Kasumi-1 (cell line): ENCODE measurements around the gene BCL7C.
"Not testable (repeated sequence)": the region's sequence is repeated elsewhere in the genome, so short reads cannot be mapped to it uniquely, and the experiment has no call there.

ENCODE experiments used
- DNase-seq, 2 experiments: peaks; one replicate each; lab custom pipeline; 2025; lab: John Stamatoyannopoulos, UW

Gene BCL7C

DNA sequence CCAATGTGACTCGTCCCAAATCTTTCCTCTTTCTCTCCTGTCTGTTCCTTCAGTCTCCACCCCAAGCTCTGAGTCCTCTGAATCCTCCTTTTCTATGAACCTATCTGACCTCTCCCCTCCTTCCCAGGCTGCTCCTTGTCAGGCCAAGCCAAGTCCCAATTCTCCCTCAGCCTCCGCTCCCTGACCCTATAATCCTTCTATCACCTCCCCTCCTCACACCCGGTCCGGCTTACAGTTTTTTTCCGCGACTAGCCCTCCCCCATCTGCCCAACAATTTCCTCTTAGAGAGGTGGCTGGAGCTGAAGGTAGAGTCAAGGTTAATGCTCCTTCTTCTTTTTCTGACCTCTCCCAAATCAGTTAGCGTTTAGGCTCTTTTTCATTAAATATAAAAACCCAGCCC, 33.1 kb downstream of the BCL7C start:
- DNase-seq = not testable (repeated sequence)

DNA sequence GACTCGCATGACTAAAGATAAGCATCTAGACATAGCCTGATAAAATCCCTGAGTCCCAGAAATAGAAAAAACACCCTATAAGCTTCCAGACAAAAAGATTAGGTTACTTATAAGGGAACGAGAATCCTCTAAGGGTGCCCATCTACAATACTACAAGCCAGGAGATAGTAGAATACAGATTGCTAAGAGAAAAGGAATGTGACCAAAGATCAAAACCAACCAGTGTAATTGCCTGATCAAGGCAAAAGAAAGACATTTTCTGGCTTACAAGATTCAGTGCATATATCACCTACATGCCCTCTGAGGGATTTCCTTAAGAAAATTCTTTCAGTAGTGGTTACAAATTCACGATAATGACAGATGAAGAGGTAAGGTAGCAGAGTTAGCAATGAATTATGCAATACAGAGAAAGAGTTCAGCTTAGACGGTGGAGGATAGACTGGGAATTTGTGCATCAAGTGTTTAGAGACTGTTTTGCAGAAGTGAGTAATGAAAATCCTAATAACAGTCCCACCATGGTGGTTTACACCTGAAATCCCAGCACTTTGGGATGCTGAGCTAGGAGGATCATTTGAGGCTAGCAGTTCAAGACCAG, 35.0 kb downstream of the BCL7C start:
- DNase-seq = no peak

DNA sequence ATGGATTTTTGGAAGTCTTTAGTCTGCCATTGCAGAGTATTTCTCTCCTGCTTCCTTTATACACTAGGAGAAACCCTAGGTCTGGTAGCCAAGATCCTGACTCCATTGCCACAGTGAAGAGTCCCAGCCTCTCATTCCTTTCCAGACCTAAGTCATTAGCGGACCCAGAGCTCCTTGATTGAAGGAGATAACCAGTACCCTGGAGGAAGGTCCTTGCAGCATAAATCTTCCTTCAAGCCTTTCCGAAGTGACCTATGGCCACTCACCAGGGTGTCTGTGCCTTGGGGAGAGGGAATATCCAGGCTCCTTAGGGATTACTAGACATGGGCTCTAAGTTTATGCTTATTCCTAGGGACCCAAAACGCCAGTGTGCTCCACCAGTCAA, 35.8 kb downstream of the BCL7C start:
- no peak for DNase-seq

DNA sequence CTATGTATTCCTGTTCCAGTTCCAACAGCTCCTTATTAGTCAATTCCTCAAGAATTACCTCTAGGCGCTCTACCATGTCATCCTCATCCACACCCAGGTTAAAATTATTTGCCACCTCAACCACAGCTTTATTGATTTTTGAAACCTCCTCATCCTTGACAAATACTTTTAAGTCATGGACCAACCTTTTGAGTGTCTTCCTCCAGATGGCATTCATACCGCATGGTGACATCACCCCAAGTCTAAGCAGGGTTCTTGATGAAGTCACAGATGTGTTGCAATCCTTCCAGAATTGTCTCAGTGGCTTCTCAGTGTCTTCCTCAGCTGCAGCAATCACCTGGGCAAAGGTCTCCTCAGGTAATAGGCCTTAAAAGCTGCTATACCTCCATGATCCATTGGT, 40.1 kb downstream of the BCL7C start:
- DNase-seq = no peak

DNA sequence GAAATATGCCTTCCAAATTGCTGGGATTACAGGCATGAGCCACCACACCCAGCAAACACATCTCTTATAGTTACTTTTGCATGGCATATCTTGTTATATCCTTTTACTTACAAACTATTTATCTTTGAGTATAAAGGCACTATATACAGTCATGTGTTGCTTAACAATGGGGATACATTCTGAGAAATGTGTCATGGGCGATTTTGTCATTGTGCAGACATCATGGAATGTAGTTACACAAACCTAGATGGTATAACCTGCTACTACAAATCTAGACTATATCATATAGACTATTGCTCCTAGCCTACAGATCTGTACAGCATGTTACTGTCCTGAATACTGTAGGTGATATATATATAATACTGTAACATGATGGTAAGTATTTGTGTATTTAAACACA, 43.6 kb downstream of the BCL7C start:
- DNase-seq = no peak

DNA sequence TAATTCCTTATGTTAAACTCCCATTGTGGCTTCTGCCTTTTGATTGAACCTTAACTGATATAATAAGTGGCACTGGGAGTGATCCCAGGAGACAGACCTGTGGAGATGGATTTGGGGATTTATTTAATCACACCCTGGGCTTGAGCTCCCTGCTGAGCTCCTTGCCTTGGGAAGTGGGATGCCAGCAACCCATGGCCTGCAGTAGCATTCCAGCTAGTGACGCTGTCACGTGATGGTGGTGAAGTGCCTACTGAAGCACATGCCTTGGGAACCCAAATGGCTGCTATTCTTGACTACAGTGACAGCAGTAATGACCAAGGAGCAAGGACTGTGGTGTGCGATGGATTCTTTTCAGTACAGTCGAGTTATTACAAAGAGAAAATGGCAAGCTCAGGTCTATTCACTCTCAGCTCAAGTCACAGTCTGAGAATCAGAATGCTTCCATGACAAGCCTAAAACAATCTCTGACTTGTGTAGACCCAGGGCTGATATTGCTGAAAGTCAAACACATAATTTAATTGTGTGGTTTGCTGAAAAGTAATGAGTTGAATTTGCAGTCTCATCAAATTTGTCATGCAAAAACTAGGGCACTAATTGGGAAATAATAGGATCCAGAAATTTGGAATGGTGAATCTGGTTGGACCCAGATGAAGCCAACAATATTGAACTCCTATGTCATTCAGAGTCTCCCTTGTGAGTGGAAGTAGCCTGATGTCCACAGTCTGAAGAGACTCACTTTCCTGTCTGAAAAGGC, 47.1 kb downstream of the BCL7C start:
- no peak for DNase-seq

DNA sequence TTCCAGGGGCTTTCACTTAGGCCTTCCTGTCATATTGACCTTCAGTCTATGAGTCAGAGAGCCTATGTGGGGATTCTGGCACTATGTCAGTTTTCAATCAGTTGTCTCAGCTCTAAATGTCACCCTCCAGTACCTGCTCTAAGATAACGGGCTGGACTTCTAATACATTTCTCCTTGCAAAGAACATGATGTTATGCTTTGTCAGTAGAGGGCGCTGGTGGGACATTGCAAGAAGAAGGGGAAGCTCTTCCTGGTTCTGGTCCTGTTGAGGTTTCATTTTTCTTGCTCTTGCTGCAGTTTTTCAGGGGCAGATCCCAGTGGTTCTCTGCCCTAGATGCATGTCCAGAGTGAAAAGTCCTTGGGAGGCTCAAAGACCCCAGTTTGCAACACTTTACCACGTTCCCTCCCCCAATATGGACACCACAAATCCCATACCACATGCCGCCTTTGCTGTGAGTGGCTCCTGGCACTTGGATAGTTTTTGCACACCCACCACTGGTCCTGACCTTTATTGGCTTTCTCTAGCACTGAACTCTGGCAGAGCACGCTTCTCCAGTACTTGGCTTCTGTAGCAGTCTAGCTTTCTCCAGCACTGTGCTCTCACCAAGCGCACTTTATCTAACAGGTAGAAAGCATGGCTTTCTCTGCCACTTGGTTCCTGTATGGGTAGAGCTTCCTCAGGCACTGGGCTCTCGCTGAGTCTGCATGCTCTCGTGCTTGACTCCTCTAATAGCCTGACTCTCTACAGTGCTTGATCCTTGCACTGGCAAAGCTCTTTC, 49.0 kb downstream of the BCL7C start:
- peak; percentile 77 to 78 for DNase-seq

DNA sequence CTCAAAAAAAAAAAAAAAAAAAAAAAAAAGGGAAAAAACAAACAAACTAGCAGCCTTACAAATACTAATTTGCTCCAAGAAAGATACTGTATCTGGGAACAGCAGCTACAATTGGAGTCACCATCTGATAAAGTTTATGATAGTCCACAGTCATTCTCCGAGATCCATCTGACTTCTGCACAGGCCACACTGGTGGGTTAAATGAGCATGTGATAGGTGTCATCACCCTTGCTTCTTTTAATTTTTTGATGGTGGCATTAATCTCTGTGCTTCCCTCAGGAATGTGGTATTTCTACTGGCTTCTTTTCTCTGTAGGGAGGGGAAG, 49.6 kb downstream of the BCL7C start:
- no peak for DNase-seq

DNA sequence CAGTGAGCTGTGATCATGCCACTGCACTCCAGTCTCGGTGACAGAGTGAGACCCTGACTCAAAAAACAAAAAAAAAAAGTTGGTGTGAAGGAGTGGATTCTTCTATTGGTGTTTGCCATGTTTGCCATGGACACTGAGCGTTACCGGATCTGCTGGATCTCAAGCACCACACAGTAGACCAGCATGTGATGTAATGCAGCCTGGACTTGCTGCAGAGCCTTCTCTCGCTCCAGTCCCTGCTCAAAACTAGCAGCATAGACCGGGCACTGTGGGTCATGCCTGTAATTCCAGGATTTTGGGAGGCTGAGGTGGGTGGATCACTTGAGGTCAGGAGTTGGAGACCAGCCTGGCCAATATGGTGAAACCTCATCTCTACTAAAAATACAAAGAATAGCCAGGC, 50.4 kb downstream of the BCL7C start:
- DNase-seq = no peak

DNA sequence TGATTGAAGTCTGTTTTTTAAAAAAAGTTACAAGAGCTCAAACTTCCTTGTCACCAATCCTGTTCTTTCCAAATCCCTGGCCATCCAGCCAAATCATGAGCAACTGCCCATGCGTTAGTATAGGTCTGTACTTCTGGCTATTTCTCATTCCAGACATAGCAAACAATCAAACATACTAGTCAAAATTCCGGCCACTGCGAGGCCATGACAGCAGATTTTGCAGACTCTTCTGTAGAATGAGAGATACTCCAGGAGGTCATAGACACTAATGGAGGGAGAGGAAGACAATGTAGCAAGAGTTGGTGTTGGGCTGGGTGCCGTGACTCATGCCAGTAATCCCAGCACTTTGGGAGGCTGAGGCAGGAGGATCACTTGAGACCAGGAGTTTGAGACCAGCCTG, 50.9 kb downstream of the BCL7C start:
- DNase-seq = no peak

DNA sequence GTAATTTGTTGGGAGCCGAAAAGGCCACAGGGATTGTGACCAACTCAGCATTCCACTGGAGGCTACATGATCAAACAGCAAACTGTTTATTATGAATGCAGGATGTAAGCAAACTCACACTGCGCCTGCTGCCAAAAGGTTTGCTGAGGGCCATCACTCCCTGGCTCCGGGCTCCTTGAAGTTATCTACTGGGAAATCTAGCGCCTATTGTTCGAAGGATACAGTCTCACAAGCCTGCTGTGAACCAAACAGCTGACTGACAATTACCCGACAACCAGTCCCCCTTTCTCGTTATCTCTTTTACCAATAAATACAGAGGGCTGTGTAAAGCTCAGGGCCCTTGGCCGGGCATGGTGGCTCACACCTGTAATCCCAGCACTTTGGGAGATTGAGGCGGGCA, 52.5 kb downstream of the BCL7C start:
- DNase-seq = no peak

DNA sequence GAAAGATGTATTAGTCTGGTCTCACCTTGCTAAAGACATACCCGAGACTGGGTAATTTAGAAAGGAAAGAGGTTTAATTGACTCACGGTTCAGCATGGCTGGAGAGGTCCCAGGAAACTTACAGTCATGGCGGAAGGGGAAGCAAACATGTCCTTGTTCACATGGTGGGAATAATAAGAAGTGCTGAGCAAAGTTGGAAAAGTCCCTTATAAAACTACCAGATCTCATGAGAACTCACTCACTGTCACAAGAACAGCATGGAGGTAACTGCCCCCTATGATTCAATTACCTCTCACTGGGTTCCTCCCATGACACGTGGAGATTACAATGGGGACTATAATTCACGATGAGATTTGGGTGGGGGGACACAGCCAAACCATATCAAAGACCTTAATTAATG, 53.3 kb downstream of the BCL7C start:
- DNase-seq = no peak

DNA sequence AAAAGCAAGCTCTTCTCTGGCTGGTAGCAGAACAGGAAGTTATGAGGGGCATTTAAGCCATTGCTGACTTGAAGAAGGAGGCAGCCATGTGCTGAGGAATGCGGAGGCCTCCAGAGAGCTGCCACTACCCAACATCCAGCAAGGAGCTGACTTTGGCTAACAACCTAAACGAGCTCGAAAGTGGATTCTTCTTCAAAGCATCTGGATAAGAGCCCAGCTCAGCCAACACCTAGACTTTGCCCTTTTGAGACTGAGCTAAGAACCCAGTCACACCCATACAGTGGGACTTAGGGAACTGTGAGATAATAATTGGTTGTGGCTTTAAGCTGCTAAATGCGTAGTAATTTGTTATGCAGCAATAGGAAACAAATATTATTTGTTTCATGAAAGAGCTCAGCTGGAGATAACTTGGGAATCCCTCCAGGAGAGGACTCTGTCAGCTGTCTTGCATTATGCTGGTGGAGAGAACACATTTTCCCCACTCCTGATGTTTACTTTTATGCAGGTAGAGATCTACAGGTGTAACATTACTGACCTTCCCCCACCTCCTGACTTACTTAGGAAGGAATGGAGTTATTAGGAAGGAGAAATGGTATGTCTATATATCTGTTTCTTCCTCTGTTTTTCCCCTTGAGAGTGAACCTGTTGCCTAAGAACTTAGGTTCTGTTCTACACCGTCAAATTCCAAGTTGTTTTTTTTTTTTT, 54.2 kb downstream of the BCL7C start:
- no peak for DNase-seq

DNA sequence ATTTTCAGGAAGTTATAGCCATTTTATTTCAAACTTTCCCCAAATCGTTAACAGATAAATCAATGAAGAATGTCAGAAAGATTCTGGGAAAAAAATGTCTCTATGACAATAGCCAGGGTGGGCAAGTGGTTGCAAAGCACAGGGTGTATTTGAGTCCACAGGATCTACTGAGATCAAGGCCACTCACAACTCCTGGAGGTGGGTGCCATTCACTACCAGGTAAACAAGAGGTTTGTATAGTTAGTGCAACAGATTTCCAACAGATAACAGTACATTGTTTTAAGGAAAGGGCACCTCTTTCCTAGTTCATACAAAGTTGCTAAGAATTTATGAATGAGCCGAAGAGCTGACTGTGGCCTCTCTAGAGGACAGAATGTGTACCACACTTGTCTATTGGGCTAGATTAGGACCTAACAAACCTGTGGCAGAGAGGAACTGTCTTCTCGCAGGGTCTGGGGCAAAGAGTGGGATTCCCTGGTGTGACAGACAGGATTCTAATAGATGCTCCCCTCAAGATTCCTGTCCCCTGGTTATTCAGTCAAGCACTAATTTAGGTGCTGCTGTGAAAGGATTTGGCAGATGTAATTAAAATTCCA, 54.9 kb downstream of the BCL7C start:
- DNase-seq = no peak

DNA sequence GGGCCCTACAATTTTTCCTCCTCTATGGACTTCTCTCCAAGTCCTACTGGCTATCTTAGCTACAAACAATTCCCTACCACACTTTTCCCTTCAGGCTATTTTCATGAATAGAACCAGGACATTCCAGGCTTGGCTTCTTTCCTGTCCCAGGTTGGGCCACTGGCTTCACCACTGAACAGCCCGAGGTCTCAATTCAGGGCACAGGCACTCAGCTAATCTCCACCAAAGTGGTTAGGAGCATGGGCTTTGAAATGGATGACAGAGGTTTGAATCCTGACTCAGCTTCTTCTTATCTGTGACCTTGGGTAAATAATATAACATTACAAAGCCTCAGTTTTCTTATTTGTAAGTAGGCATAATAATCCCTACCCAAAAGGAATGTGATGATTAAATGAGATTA, 56.0 kb downstream of the BCL7C start:
- no peak for DNase-seq
